B cell (primary cell): ENCODE measurements around the gene HOOK2.

Experiments
- CTCF ChIP-seq: fragments of 200-600 bp; IDR thresholded peaks from one replicate; pipeline ENCODE4 v1.8.0; 2022; ENCODE audit warnings: antibody characterized with exemption, mild to moderate bottlenecking
- EZH2 ChIP-seq: IDR thresholded peaks from 2 replicates; pipeline ENCODE4 v1.6.1; 2012; ENCODE audit warnings: borderline replicate concordance, low read depth, mild to moderate bottlenecking, moderate library complexity, low read length; ENCODE audit not compliant: insufficient read depth, poor library complexity, severe bottlenecking

GRCh38 chr19:12800923-12801465 lies 25.6 kb upstream of the HOOK2 start:
- TF ChIP-seq CTCF = no peak
- TF ChIP-seq EZH2 = no peak
